Keratinocyte (primary cell): ENCODE results near the gene EPB41L4B.

ENCODE experiments used
- EZH2 ChIP-seq: IDR thresholded peaks from one replicate; pipeline ENCODE4 v1.6.1; 2012; ENCODE audit warnings: inconsistent platforms, mild to moderate bottlenecking, low read length, moderate library complexity
- TF ChIP-seq, protein P1 (sequence below), 3 experiments: IDR thresholded peaks in 1 of 3; conservative IDR thresholded peaks in 1 of 3; optimal IDR thresholded peaks in 1 of 3; 2 replicates in 2 of 3; 3 replicates in 1 of 3; pipeline versions ENCODE3 to v1.5.1; 2011; ENCODE audit warnings: low read length in 3 of 3, mild to moderate bottlenecking in 3 of 3, moderate library complexity in 2 of 3, control low read depth in 1 of 3, inconsistent platforms in 1 of 3; ENCODE audit not compliant: insufficient read depth in 2 of 3; ENCODE audit errors: extremely low read depth in 1 of 3

DNA sequence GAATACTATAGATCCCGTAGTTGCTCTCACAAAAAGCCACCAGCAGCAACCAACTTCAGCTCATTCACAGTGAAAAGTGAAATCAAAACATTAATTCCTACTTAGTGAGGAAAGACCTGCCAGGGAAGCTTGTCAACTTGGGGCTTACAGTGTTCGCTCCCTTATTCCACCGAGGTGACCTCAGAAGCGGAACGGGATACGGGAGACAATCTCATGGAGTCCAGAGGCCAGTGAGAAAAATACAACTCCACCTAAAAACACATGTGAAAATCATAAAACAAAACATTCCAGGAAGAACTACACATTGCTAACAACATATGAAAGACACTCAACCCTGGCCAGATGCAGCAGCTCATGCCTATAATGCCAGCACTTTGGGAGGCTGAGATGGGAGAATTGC lies 11.6 kb downstream of the EPB41L4B start:
- TF ChIP-seq, protein P1, sequence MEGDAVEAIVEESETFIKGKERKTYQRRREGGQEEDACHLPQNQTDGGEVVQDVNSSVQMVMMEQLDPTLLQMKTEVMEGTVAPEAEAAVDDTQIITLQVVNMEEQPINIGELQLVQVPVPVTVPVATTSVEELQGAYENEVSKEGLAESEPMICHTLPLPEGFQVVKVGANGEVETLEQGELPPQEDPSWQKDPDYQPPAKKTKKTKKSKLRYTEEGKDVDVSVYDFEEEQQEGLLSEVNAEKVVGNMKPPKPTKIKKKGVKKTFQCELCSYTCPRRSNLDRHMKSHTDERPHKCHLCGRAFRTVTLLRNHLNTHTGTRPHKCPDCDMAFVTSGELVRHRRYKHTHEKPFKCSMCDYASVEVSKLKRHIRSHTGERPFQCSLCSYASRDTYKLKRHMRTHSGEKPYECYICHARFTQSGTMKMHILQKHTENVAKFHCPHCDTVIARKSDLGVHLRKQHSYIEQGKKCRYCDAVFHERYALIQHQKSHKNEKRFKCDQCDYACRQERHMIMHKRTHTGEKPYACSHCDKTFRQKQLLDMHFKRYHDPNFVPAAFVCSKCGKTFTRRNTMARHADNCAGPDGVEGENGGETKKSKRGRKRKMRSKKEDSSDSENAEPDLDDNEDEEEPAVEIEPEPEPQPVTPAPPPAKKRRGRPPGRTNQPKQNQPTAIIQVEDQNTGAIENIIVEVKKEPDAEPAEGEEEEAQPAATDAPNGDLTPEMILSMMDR (optimal IDR thresholded peaks at IDR 0.05 in 1 of 3, IDR thresholded peaks at IDR 0.05 in 1 of 3, conservative IDR thresholded peaks at IDR 0.05 in 1 of 3; ENCODE audit: extremely low read depth in 1 of 3, insufficient read depth in 2 of 3, low read length in 3 of 3): no peak
- TF ChIP-seq EZH2: no peak
